Measurements from ENCODE around the gene B3GAT2.

Gene B3GAT2, protein sequence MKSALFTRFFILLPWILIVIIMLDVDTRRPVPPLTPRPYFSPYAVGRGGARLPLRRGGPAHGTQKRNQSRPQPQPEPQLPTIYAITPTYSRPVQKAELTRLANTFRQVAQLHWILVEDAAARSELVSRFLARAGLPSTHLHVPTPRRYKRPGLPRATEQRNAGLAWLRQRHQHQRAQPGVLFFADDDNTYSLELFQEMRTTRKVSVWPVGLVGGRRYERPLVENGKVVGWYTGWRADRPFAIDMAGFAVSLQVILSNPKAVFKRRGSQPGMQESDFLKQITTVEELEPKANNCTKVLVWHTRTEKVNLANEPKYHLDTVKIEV

DNA sequence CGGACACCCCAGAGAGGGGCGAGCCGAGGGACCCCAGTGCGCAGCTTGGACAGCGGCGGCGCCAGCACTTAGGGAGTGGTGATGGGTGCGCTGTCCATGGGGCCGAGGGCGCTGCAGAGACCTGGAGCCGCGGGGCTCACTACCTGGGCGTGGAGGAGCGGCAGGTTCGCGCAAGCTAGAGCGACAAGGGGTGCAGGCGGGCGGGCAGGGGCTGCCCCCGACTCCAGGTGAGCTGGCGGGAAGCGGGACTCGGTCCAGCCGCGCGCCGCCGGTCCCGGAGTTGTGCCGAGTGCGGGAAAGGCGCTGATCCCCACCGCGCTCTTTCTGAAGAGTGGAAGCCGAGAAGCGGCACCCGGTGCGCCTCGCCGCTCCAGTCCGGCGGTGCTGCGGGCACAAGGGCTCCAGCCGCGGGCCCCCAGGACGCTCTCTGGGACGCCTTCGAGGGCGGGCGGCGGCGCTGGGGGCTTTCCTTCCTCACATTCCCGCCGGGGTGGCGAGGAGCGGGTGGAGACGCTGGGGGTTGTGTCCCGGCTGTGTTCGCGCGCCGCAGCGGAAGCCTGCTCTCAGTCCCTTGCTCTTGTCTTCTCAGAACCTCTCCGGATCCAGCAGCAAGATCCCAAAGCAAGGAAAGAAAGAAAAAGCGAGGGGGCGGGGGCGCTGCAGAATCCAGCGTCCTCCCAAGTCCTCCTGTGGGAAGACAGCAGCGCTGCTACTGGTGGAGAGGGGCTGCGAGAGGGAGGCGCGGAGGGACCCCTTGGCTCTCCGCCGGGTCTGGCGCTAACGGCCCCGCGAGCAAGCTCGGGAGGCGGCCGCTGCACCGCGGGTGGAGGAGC is at the start of gene B3GAT2:
Gene B3GAT2 (minus strand): TSS at position 610 of the 833 bp plus-strand sequence. CDS start 631 bp downstream, outside the sequence.
- Histone ChIP-seq H3K9ac (ENCODE audit: low read depth, low read length) (no peak within 1 kb of the TSS), H3K9me3 (ENCODE audit: insufficient read depth, low read depth, low read length) (no peaks in the 10 kb centered on the region), H3K4me3 (ENCODE audit: low read length) (peak within 1 kb of the TSS; percentile 71), H3K27me3 (ENCODE audit: insufficient read depth, low read length) (peaks cover 77% of the 10 kb centered on the region), H3K27ac (ENCODE audit: low read length) (no peak within 1 kb of the TSS), H3K4me1 (ENCODE audit: insufficient read depth, low read length) (no peaks in the 10 kb centered on the region; the same call in 1 of the 2 replicates), H3K36me3 (ENCODE audit: insufficient read depth, low read depth, low read length) (no peaks in the 10 kb centered on the region)

DNA sequence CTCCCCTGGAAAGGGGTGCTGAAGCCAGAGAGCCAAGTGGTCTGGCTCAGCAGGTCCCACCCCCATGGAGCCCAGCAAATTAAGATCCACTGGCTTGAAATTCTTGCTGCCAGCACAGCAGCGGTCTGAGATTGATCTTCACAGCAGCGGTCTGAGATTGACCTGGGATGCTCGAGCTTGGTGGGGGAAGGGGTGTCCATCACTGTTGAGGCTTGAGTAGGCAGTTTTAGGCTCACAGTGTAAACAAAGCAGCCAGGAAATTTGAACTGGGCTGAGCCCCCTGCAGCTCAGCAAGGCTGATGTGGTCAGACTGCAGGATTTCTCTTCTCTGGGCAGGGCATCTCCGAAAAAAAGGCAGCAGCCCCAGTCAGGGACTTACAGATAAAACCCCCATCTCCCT is 41.3 kb upstream of the B3GAT2 start:
- Histone ChIP-seq H3K4me3 (ENCODE audit: low read length) (no peak overlapping the region), H3K27me3 (ENCODE audit: insufficient read depth, low read length) (no peaks in the 10 kb centered on the region), H3K9ac (ENCODE audit: low read depth, low read length) (no peak overlapping the region), H3K27ac (ENCODE audit: low read length) (no peak overlapping the region), H3K36me3 (ENCODE audit: insufficient read depth, low read depth, low read length) (no peaks in the 10 kb centered on the region), H3K9me3 (ENCODE audit: insufficient read depth, low read depth, low read length) (no peaks in the 10 kb centered on the region), H3K4me1 (ENCODE audit: insufficient read depth, low read length) (no peaks in the 10 kb centered on the region)

DNA sequence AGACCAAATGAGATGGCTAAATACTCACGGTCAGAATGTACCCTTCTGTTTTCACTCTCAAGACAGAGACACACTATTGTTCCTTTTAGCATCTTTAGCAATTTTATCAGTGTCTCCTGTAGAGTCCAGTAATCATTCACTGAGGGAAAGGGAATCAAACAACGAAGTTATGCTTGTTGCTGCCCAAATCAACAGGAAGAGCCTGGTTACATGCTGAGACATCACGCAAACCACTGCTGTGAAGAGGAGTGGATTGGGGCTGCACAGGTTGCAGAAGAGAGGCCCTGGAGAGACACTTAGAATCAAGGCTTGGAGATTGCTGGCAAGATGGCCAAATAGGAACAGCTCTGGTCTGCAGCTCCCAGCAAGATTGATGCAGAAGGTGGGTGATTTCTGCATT is 40.5 kb upstream of the B3GAT2 start:
- Histone ChIP-seq H3K4me3 (ENCODE audit: low read length) (no peak overlapping the region), H3K9me3 (ENCODE audit: insufficient read depth, low read depth, low read length) (no peaks in the 10 kb centered on the region), H3K4me1 (ENCODE audit: insufficient read depth, low read length) (no peaks in the 10 kb centered on the region), H3K27me3 (ENCODE audit: insufficient read depth, low read length) (no peaks in the 10 kb centered on the region), H3K9ac (ENCODE audit: low read depth, low read length) (no peak overlapping the region), H3K27ac (ENCODE audit: low read length) (no peak overlapping the region), H3K36me3 (ENCODE audit: insufficient read depth, low read depth, low read length) (no peaks in the 10 kb centered on the region)

DNA sequence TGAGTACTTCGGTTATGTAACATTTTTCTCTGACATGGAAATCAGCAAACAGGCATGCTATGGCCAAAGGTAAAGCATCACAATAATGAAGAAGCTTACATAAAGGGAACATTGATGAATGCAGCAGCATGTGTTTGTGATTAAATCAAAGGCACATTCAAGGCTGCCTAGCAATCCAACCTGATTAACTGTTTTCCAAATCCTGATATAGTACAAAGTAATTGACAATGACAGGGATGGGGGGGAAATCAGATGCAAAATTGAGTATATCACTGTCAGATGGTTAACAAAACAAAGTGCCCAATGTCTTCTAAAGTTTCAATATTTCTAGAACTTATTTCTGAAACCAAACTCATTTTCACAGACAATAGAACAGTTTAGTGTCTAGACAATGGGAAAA is 39.2 kb upstream of the B3GAT2 start:
- Histone ChIP-seq H3K27me3 (ENCODE audit: insufficient read depth, low read length) (no peaks in the 10 kb centered on the region), H3K4me1 (ENCODE audit: insufficient read depth, low read length) (no peaks in the 10 kb centered on the region), H3K36me3 (ENCODE audit: insufficient read depth, low read depth, low read length) (no peaks in the 10 kb centered on the region), H3K4me3 (ENCODE audit: low read length) (no peak overlapping the region), H3K27ac (ENCODE audit: low read length) (no peak overlapping the region), H3K9me3 (ENCODE audit: insufficient read depth, low read depth, low read length) (no peaks in the 10 kb centered on the region), H3K9ac (ENCODE audit: low read depth, low read length) (no peak overlapping the region)

DNA sequence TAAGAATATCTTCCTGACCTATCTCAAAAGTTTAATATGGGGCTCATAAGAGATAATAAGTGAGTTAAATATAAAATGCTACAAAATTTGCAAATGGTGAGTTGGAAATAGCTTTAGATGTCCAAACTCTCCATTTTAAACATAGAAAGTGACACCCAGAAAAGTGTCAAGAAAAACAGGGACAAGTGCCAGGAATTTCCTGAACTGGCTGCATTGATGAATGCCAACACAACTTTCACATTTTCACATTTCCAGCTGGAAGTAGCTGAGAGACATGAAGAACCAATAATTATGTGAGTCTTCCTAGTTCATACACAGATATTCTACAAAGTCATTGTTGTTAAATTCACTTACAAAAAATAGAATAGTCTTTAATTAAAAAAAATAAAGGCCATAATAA is 38.6 kb upstream of the B3GAT2 start:
- Histone ChIP-seq H3K9me3 (ENCODE audit: insufficient read depth, low read depth, low read length) (no peaks in the 10 kb centered on the region), H3K27me3 (ENCODE audit: insufficient read depth, low read length) (no peaks in the 10 kb centered on the region), H3K9ac (ENCODE audit: low read depth, low read length) (no peak overlapping the region), H3K36me3 (ENCODE audit: insufficient read depth, low read depth, low read length) (no peaks in the 10 kb centered on the region), H3K27ac (ENCODE audit: low read length) (no peak overlapping the region), H3K4me3 (ENCODE audit: low read length) (no peak overlapping the region), H3K4me1 (ENCODE audit: insufficient read depth, low read length) (no peaks in the 10 kb centered on the region)

DNA sequence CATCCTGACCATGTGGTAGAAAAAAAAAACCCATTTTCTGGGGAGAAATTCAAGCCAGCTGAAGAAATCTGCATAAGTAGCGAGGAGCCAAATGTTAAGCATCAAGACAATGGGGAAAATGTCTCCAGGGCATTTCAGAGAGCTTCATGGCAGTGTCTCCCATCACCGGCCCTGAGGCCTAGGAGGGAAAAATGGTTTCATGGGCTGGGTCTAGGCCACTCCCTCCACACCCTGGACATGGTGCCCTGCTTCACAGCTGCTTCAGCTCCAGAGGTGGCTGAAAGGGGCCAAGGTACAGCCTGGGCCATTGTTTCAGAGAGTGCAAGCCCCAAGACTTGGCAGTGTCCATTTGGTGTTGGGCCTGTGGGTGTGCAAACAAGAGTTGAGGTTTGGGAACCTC is 34.4 kb upstream of the B3GAT2 start:
- Histone ChIP-seq H3K27ac (ENCODE audit: low read length) (no peak overlapping the region), H3K9ac (ENCODE audit: low read depth, low read length) (no peak overlapping the region), H3K9me3 (ENCODE audit: insufficient read depth, low read depth, low read length) (no peaks in the 10 kb centered on the region), H3K36me3 (ENCODE audit: insufficient read depth, low read depth, low read length) (no peaks in the 10 kb centered on the region), H3K27me3 (ENCODE audit: insufficient read depth, low read length) (no peaks in the 10 kb centered on the region), H3K4me1 (ENCODE audit: insufficient read depth, low read length) (no peaks in the 10 kb centered on the region), H3K4me3 (ENCODE audit: low read length) (no peak overlapping the region)

DNA sequence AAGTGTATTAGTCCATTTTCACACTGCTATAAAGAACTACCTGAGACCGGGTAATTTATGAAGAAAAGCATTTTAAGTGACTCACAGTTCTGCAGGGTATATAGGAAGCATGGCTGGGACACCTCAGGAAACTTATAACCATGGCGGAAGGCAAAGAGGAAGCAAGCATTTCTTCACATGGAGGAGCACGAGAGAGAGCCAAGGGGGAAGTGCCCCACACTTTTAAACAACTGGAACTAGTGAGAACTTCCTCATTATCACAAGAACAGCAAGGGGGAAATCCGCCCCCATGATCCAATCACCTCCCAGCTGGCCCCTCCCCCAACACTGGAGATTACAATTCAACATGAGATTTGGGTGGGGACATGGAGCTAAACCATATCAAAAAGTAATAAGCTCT is 28.3 kb upstream of the B3GAT2 start:
- no peaks in the 10 kb centered on the region for H3K4me1 ChIP-seq (ENCODE audit: insufficient read depth, low read length)
- H3K9ac ChIP-seq (ENCODE audit: low read depth, low read length), result no peak overlapping the region
- H3K4me3 ChIP-seq (ENCODE audit: low read length), result no peak overlapping the region
- no peak overlapping the region for H3K27ac ChIP-seq (ENCODE audit: low read length)
- no peaks in the 10 kb centered on the region for H3K9me3 ChIP-seq (ENCODE audit: insufficient read depth, low read depth, low read length)
- no peaks in the 10 kb centered on the region for H3K36me3 ChIP-seq (ENCODE audit: insufficient read depth, low read depth, low read length)
- no peaks in the 10 kb centered on the region for H3K27me3 ChIP-seq (ENCODE audit: insufficient read depth, low read length)

DNA sequence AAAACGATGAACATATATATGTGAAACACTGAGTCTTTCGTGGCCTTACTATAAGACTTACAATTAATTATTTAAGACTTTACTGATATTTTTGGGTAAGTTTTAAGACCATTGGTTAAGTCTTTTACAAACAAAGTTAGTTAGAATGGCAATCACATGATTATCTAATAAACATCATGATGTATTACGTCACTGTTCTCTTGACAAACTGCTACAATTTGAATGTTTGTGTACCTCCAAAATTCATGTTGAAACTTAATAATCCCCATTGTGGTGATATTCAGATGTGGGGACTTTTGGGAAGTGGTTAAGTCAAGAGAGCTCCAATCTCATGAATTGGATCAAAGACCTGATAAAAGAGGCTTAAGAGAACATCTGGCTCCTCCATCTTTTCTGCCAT is 25.9 kb upstream of the B3GAT2 start:
- H3K4me3 ChIP-seq (ENCODE audit: low read length), result no peak overlapping the region
- no peaks in the 10 kb centered on the region for H3K36me3 ChIP-seq (ENCODE audit: insufficient read depth, low read depth, low read length)
- H3K4me1 ChIP-seq (ENCODE audit: insufficient read depth, low read length), result no peaks in the 10 kb centered on the region
- no peaks in the 10 kb centered on the region for H3K9me3 ChIP-seq (ENCODE audit: insufficient read depth, low read depth, low read length)
- no peak overlapping the region for H3K9ac ChIP-seq (ENCODE audit: low read depth, low read length)
- no peak overlapping the region for H3K27ac ChIP-seq (ENCODE audit: low read length)
- no peaks in the 10 kb centered on the region for H3K27me3 ChIP-seq (ENCODE audit: insufficient read depth, low read length)

DNA sequence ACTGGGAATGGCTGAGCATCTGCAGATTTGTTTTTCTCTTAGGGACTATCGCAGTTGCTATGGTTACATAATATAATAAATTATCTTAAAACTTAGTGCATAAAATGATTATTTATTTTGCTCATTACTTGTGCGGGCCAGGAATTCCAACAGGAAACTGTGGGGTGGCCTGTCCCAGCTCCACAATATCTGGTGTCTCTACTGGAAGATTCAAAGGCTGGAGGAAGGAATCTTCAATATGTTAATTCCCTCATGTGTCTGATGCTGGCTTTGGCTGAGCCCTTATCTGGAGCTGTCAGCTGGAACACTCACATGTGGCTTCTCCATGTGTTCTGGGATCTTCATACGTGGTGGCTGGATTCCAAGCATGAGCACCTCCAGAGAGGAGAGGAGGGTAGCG is 23.9 kb upstream of the B3GAT2 start:
- H3K9ac ChIP-seq (ENCODE audit: low read depth, low read length), result no peak overlapping the region
- no peaks in the 10 kb centered on the region for H3K4me1 ChIP-seq (ENCODE audit: insufficient read depth, low read length)
- H3K36me3 ChIP-seq (ENCODE audit: insufficient read depth, low read depth, low read length), result no peaks in the 10 kb centered on the region
- no peaks in the 10 kb centered on the region for H3K9me3 ChIP-seq (ENCODE audit: insufficient read depth, low read depth, low read length)
- H3K4me3 ChIP-seq (ENCODE audit: low read length), result no peak overlapping the region
- no peaks in the 10 kb centered on the region for H3K27me3 ChIP-seq (ENCODE audit: insufficient read depth, low read length)
- H3K27ac ChIP-seq (ENCODE audit: low read length), result no peak overlapping the region

DNA sequence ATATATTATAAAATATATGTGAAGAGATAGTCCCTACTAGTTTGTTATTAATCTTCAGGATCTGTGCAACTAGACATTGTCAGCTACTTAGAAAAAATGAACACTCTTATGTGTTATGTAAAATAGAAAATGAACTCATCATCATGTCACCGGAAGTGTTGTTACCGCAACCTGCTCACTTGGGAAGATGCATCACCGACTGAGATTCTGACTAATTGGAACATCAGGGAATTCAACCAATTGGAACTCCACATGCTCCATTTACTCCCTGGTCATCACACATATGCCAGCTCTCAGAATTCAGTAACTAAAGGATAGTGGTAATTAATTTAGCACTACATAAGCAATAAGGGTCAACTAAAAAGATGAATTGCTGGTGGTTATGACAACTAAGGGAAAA is 16.7 kb upstream of the B3GAT2 start:
- Histone ChIP-seq H3K9me3 (ENCODE audit: insufficient read depth, low read depth, low read length) (no peaks in the 10 kb centered on the region), H3K27me3 (ENCODE audit: insufficient read depth, low read length) (no peaks in the 10 kb centered on the region), H3K9ac (ENCODE audit: low read depth, low read length) (no peak overlapping the region), H3K36me3 (ENCODE audit: insufficient read depth, low read depth, low read length) (no peaks in the 10 kb centered on the region), H3K4me3 (ENCODE audit: low read length) (no peak overlapping the region), H3K27ac (ENCODE audit: low read length) (no peak overlapping the region), H3K4me1 (ENCODE audit: insufficient read depth, low read length) (no peaks in the 10 kb centered on the region)

DNA sequence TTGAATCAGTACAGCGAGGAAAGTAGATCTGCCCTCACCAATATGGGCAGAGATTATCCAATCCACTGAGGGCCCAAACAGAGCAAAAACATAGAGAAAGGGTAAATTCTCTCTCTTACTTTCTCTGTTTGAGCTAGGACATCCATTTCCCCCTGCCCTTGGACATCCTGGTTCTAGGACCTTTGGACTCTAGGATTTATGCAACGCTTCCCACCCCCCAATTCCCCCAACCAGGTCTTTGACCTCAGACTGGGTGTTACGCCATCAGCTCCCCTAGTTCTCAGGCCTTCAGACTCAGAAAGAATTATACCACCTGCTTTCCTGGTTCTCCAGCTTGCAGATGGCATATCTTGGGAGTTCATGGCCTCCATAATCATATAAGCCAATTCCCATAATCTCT is 10.2 kb upstream of the B3GAT2 start:
- no peak overlapping the region for H3K9ac ChIP-seq (ENCODE audit: low read depth, low read length)
- no peaks in the 10 kb centered on the region for H3K9me3 ChIP-seq (ENCODE audit: insufficient read depth, low read depth, low read length)
- H3K27me3 ChIP-seq (ENCODE audit: insufficient read depth, low read length), result no peaks in the 10 kb centered on the region
- H3K4me1 ChIP-seq (ENCODE audit: insufficient read depth, low read length), result no peaks in the 10 kb centered on the region
- H3K27ac ChIP-seq (ENCODE audit: low read length), result no peak overlapping the region
- H3K36me3 ChIP-seq (ENCODE audit: insufficient read depth, low read depth, low read length), result no peaks in the 10 kb centered on the region
- no peak overlapping the region for H3K4me3 ChIP-seq (ENCODE audit: low read length)

DNA sequence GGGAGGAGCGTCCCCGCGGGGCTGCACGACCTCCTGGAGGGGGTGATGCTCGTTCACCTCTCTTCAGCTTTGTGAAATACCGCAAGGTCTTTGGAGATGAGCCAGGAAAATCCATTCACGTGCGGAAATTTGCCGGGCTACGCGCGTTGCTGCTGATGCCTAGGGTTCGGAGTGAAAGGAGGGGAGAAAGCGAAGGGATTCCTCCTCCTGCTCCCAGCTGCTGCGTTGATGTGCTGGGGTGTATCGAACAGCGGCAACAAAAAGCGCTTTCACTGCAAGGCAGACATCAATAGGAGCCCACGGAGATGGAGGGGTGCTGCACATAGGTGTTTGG is 391 bp upstream of the B3GAT2 start:
- Histone ChIP-seq H3K4me1 (ENCODE audit: insufficient read depth, low read length) (no peaks in the 10 kb centered on the region; the same call in 1 of the 2 replicates), H3K9me3 (ENCODE audit: insufficient read depth, low read depth, low read length) (no peaks in the 10 kb centered on the region), H3K27me3 (ENCODE audit: insufficient read depth, low read length) (peaks cover 77% of the 10 kb centered on the region), H3K9ac (ENCODE audit: low read depth, low read length) (no peak overlapping the region), H3K36me3 (ENCODE audit: insufficient read depth, low read depth, low read length) (no peaks in the 10 kb centered on the region), H3K27ac (ENCODE audit: low read length) (no peak overlapping the region), H3K4me3 (ENCODE audit: low read length) (peak overlapping the region; percentile 71)
